ENCODE measurements around the gene GANAB.
"Not testable (repeated sequence)": the region's sequence is repeated elsewhere in the genome, so short reads cannot be mapped to it uniquely, and the experiment has no call there.

The GANAB gene

GRCh38 chr11:62666259-62666926 lies 20.0 kb upstream of the GANAB start:
- no peak for DNase-seq

GRCh38 chr11:62665599-62666258 lies 19.3 kb upstream of the GANAB start:
- DNase-seq = peak; percentile 62 to 67

- peak; percentile 95 to 97 for DNase-seq
Observed at GRCh38 chr11:62665075-62665598, 18.7 kb upstream of the GANAB start, which contains the start of the genes C11orf98 and CSKMT. TSS of gene C11orf98 (minus strand) at chr11:62665210. CDS start at chr11:62665169, 41 bp downstream. TSS of gene CSKMT (plus strand) at chr11:62665312. CDS start at chr11:62665880, 568 bp downstream.

- DNase-seq = peak; percentile 65
Observed at GRCh38 chr11:62664405-62665074, 18.1 kb upstream of the GANAB start.

GRCh38 chr11:62656796-62657429 lies 10.5 kb upstream of the GANAB start:
- no peak for DNase-seq

GRCh38 chr11:62654297-62654696 lies 7.9 kb upstream of the GANAB start:
- no peak for DNase-seq

GRCh38 chr11:62652161-62653006 lies 6.0 kb upstream of the GANAB start:
- peak in 1 of 2 donors; percentile 81 for DNase-seq

GRCh38 chr11:62650283-62650682 lies 3.9 kb upstream of the GANAB start:
- not testable (repeated sequence) for DNase-seq

GRCh38 chr11:62649486-62649885 lies 3.1 kb upstream of the GANAB start:
- DNase-seq = no peak

GRCh38 chr11:62648967-62649364 lies 2.6 kb upstream of the GANAB start:
- DNase-seq = no peak

- no peak for DNase-seq
Observed at GRCh38 chr11:62648185-62648966, 2.0 kb upstream of the GANAB start.

GRCh38 chr11:62647609-62648005 lies 1.2 kb upstream of the GANAB start:
- DNase-seq = no peak

- no peak for DNase-seq
Observed at GRCh38 chr11:62646825-62647608, 604 bp upstream of the GANAB start.

GRCh38 chr11:62645671-62645945 lies 805 bp downstream of the GANAB start:
- DNase-seq = no peak

- no peak for DNase-seq
Observed at GRCh38 chr11:62644220-62644619, 2.2 kb downstream of the GANAB start.

- DNase-seq = no peak
Observed at GRCh38 chr11:62632492-62632891, 13.9 kb downstream of the GANAB start.

- peak; percentile 20 to 29 for DNase-seq
Observed at GRCh38 chr11:62627713-62628112, 18.7 kb downstream of the GANAB start.

- DNase-seq = no peak
Observed at GRCh38 chr11:62622476-62623089, 23.8 kb downstream of the GANAB start.

- peak; percentile 99 for DNase-seq
Observed at GRCh38 chr11:62621567-62622470, 24.6 kb downstream of the GANAB start, which contains the start of gene B3GAT3. TSS of gene B3GAT3 (minus strand) at chr11:62621986. CDS start at chr11:62621947, 39 bp downstream.
